T-helper 1 cell treated with Interleukin-12 subunit alpha and Interleukin-12 subunit beta and Interleukin-4 antibody, amounts not matched to agents 30 μg/mL and 1 μg/mL, for 36 hours (primary cell): ENCODE data around the gene DENND4C.

Source experiments
- H3K27ac Mint-ChIP-seq: one replicate; pipeline ENCODE4 v1.8.0; 2021; ENCODE audit warnings: mild to moderate bottlenecking, mixed read lengths
- H3K27me3 Mint-ChIP-seq: one replicate; pipeline ENCODE4 v1.8.0; 2021; ENCODE audit warnings: low read depth, mixed read lengths
- H3K36me3 Mint-ChIP-seq: one replicate; pipeline ENCODE4 v1.8.0; 2021; ENCODE audit warnings: low read depth, mixed read lengths
- H3K4me1 Mint-ChIP-seq: one replicate; pipeline ENCODE4 v1.8.0; 2021; ENCODE audit warnings: low read depth, mixed read lengths
- H3K4me3 Mint-ChIP-seq: one replicate; pipeline ENCODE4 v1.8.0; 2021; ENCODE audit warnings: mild to moderate bottlenecking, moderate library complexity, mixed read lengths
- H3K9me3 Mint-ChIP-seq: one replicate; pipeline ENCODE4 v1.8.0; 2021; ENCODE audit warnings: mixed read lengths

Gene DENND4C

DNA sequence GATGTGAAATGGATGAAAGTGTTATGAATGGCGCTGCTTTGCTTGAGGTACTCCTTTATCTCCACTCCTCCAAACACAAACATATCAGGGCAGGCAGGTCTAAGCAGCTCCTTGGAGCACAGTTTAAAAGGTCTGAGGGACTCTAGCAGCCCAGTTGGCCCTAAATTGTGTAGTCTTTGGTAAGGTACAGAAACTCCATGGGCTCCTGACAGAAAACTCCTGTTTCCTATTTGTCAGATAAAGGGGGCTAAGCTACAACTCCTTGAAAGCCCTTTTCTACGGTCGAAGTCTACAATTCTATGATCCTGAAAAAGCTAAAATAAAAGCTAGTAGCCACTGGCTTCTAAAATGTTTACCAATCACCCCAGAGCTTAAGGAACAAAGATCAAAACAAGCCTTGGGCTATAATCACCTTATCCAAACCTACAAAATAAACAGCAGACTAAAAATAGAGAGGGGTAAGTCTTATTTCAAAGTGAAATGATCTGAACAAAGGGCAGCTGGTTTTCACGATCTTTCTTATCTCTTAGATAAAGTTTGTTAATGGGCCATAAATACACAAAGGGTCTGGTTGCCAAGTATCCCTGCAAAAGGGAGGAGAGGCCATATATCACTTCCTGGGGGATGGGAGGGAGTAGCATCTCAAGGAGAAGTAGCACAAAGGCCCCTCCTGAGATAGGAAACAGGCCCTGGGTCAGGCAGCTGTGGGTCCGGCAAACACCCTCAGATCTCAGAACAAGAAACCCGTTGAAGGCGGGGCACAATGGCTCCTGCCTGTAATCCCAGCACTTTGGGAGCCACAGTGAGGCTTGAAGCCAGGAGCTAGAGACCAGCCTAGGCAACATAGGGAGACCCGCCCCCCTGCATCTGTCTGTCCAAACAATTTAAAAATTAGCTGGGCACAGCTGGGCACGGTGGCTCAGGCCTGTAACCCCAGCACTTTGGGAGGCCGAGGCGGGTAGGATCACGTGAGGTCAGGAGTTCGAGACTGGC is 28.3 kb upstream of the DENND4C start:
- Mint-ChIP-seq H3K36me3 (no peaks in the 10 kb centered on the region), H3K27me3 (peaks cover 6% of the 10 kb centered on the region), H3K9me3 (no peaks in the 10 kb centered on the region), H3K4me3 (no peak overlapping the region), H3K27ac (no peak overlapping the region), H3K4me1 (peaks cover 3% of the 10 kb centered on the region)

- no peak overlapping the region for H3K27ac Mint-ChIP-seq
- no peaks in the 10 kb centered on the region for H3K36me3 Mint-ChIP-seq
- peaks cover 6% of the 10 kb centered on the region for H3K27me3 Mint-ChIP-seq
- H3K9me3 Mint-ChIP-seq, result no peaks in the 10 kb centered on the region
- H3K4me1 Mint-ChIP-seq, result peaks cover 3% of the 10 kb centered on the region
- H3K4me3 Mint-ChIP-seq, result no peak overlapping the region
These were observed 27.4 kb upstream of the DENND4C start for GRCh38 chr9:19203058-19203457.

- Mint-ChIP-seq H3K9me3 (no peaks in the 10 kb centered on the region), H3K4me1 (no peaks in the 10 kb centered on the region), H3K4me3 (no peak overlapping the region), H3K27ac (no peak overlapping the region), H3K27me3 (peaks cover 5% of the 10 kb centered on the region), H3K36me3 (no peaks in the 10 kb centered on the region)
These were observed 21.8 kb upstream of the DENND4C start for GRCh38 chr9:19208653-19209052.

- no peaks in the 10 kb centered on the region for H3K9me3 Mint-ChIP-seq
- no peak overlapping the region for H3K4me3 Mint-ChIP-seq
- no peaks in the 10 kb centered on the region for H3K36me3 Mint-ChIP-seq
- H3K4me1 Mint-ChIP-seq, result no peaks in the 10 kb centered on the region
- no peak overlapping the region for H3K27ac Mint-ChIP-seq
- peaks cover 5% of the 10 kb centered on the region for H3K27me3 Mint-ChIP-seq
These were observed 21.3 kb upstream of the DENND4C start for GRCh38 chr9:19209188-19209587.

- H3K27me3 Mint-ChIP-seq, result peaks cover 4% of the 10 kb centered on the region
- no peaks in the 10 kb centered on the region for H3K9me3 Mint-ChIP-seq
- H3K36me3 Mint-ChIP-seq, result no peaks in the 10 kb centered on the region
- H3K4me3 Mint-ChIP-seq, result no peak overlapping the region
- no peak overlapping the region for H3K27ac Mint-ChIP-seq
- no peaks in the 10 kb centered on the region for H3K4me1 Mint-ChIP-seq
These were observed 16.7 kb upstream of the DENND4C start for GRCh38 chr9:19213823-19214222.

DNA sequence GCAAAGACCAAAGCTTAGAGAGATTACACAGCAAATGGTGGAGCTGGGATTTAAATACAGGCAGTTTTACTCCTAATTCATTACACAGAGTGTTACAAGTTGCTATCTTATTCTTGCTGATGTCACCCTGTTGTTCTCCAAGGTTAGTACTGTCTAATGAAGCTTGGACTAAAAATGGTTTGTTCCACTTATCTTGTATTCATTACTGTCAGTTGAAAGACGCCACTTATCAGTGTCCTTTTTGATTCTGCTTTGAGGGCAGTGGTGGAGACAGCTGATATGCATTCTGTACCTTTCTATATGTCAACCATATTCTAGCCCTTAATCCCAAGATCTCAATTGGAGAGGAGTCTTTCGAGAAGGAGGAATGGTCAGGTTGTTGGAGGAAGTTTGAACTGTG is 14.0 kb upstream of the DENND4C start:
- no peaks in the 10 kb centered on the region for H3K36me3 Mint-ChIP-seq
- no peak overlapping the region for H3K27ac Mint-ChIP-seq
- no peaks in the 10 kb centered on the region for H3K4me1 Mint-ChIP-seq
- H3K4me3 Mint-ChIP-seq, result no peak overlapping the region
- H3K9me3 Mint-ChIP-seq, result no peaks in the 10 kb centered on the region
- no peaks in the 10 kb centered on the region for H3K27me3 Mint-ChIP-seq

DNA sequence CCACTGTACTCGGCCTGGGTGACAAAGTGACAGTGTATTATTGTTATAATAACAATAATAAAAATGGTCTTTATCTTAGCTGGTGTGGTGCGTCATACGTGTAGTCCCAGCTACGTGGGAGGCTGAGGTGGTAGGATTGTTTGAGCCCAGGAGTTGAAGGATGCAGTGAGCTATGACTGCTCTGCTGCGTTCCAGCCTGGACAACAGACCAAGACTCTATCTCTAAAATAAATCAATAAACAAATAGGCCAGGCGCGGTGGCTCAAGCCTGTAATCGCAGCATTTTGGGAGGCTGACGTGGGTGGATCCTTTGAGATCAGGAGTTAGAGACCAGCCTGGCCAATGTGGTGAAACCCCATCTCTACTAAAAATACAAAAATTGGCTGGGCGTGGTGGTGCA is 9.2 kb upstream of the DENND4C start:
- H3K36me3 Mint-ChIP-seq, result no peaks in the 10 kb centered on the region
- H3K27ac Mint-ChIP-seq, result no peak overlapping the region
- H3K4me1 Mint-ChIP-seq, result no peaks in the 10 kb centered on the region
- H3K4me3 Mint-ChIP-seq, result no peak overlapping the region
- H3K27me3 Mint-ChIP-seq, result no peaks in the 10 kb centered on the region
- H3K9me3 Mint-ChIP-seq, result no peaks in the 10 kb centered on the region

DNA sequence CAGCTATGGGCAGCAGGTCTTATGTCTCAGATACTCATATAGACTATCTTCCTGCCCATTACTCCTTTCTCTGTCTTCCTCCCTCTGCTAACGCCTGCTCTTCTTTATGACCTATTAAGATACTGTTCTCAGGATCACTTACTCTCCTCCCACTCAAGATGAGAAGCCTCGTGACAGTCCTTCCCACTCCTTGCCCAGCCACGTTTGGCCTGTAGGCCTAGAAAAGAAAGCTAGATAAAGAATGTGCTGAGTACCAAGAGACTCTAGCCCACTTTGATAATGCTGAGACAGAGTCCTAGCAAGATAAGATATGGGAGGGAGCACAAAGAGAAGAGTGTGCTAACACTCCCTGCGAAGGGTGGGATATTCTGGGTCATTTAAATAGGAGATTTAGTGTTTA is 6.8 kb upstream of the DENND4C start:
- H3K4me3 Mint-ChIP-seq, result no peak overlapping the region
- H3K9me3 Mint-ChIP-seq, result no peaks in the 10 kb centered on the region
- H3K27ac Mint-ChIP-seq, result no peak overlapping the region
- no peaks in the 10 kb centered on the region for H3K36me3 Mint-ChIP-seq
- H3K27me3 Mint-ChIP-seq, result no peaks in the 10 kb centered on the region
- no peaks in the 10 kb centered on the region for H3K4me1 Mint-ChIP-seq

DNA sequence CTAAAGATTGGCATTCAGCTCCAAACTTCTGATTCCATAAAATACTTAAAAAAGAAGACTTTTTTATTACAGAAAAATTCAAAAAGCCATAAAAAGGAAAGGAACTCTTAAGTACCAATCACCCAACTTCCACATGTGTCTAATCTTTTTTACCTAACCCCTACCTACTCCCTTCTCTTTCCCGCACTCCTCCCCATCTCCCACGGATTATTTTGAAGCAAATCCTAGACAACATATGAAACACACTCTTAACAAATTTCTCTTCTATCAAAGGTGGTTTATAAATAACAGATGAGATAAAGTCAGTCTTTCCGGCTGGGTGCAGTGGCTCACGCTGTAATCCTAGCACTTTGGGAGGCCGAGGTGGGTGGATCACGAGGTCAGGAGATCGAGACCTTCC is 5.9 kb upstream of the DENND4C start:
- H3K27ac Mint-ChIP-seq, result no peak overlapping the region
- no peaks in the 10 kb centered on the region for H3K36me3 Mint-ChIP-seq
- no peaks in the 10 kb centered on the region for H3K9me3 Mint-ChIP-seq
- no peaks in the 10 kb centered on the region for H3K27me3 Mint-ChIP-seq
- no peaks in the 10 kb centered on the region for H3K4me1 Mint-ChIP-seq
- no peak overlapping the region for H3K4me3 Mint-ChIP-seq

- Mint-ChIP-seq H3K4me3 (peak overlapping the region; percentile 79), H3K9me3 (no peaks in the 10 kb centered on the region), H3K27ac (peak overlapping the region; percentile 69), H3K36me3 (no peaks in the 10 kb centered on the region), H3K4me1 (peaks cover 1% of the 10 kb centered on the region), H3K27me3 (no peaks in the 10 kb centered on the region)
These were observed 718 bp upstream of the DENND4C start for GRCh38 chr9:19229595-19230354.

GRCh38 chr9:19231126-19231903 is 822 bp downstream of the DENND4C start:
- peaks cover 4% of the 10 kb centered on the region for H3K4me1 Mint-ChIP-seq
- no peak overlapping the region for H3K4me3 Mint-ChIP-seq
- peaks cover 2% of the 10 kb centered on the region for H3K36me3 Mint-ChIP-seq
- H3K27ac Mint-ChIP-seq, result no peak overlapping the region
- H3K9me3 Mint-ChIP-seq, result no peaks in the 10 kb centered on the region
- H3K27me3 Mint-ChIP-seq, result no peaks in the 10 kb centered on the region

- peaks cover 5% of the 10 kb centered on the region for H3K4me1 Mint-ChIP-seq
- no peak overlapping the region for H3K4me3 Mint-ChIP-seq
- no peaks in the 10 kb centered on the region for H3K9me3 Mint-ChIP-seq
- H3K36me3 Mint-ChIP-seq, result peaks cover 3% of the 10 kb centered on the region
- no peak overlapping the region for H3K27ac Mint-ChIP-seq
- no peaks in the 10 kb centered on the region for H3K27me3 Mint-ChIP-seq
These were observed 1.7 kb downstream of the DENND4C start for GRCh38 chr9:19231904-19232822.

DNA sequence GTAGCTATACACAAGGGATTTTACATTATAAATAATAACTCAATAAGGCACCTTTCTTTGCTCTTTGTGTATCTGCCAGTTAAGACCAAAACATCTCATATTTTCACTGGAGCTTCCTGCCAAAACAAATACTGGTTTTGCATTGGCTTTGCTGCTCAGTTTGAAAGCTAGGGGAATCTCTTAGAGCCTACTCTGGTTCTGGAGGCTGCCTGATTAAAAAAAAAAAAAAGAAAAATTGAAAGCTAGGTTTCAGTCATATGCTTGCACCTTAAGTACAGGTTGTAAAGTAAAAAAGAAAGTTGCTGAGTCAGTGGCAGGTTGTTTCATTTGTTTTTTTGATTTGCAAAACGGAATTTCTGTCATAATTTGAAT is 2.3 kb downstream of the DENND4C start:
- no peak overlapping the region for H3K4me3 Mint-ChIP-seq
- H3K9me3 Mint-ChIP-seq, result no peaks in the 10 kb centered on the region
- H3K27me3 Mint-ChIP-seq, result no peaks in the 10 kb centered on the region
- peaks cover 3% of the 10 kb centered on the region for H3K36me3 Mint-ChIP-seq
- peaks cover 5% of the 10 kb centered on the region for H3K4me1 Mint-ChIP-seq
- no peak overlapping the region for H3K27ac Mint-ChIP-seq

- no peak overlapping the region for H3K27ac Mint-ChIP-seq
- no peaks in the 10 kb centered on the region for H3K27me3 Mint-ChIP-seq
- H3K9me3 Mint-ChIP-seq, result no peaks in the 10 kb centered on the region
- H3K4me1 Mint-ChIP-seq, result peaks cover 5% of the 10 kb centered on the region
- peaks cover 3% of the 10 kb centered on the region for H3K36me3 Mint-ChIP-seq
- H3K4me3 Mint-ChIP-seq, result peak overlapping the region; percentile 28
These were observed 2.9 kb downstream of the DENND4C start for GRCh38 chr9:19233344-19233743.
